ENCODE data around the gene TRRAP. TPM values are rescaled to one million over a fixed set of nuclear protein-coding genes. Genes with fewer than 3 reads are reported as not detected.

The TRRAP gene
- total and polyA plus RNA-seq, 2 of the 8 experiments (the other 6 are each of a cell fraction or from before 2014, with no cell fraction given): 21.7 to 48.6 TPM

DNA sequence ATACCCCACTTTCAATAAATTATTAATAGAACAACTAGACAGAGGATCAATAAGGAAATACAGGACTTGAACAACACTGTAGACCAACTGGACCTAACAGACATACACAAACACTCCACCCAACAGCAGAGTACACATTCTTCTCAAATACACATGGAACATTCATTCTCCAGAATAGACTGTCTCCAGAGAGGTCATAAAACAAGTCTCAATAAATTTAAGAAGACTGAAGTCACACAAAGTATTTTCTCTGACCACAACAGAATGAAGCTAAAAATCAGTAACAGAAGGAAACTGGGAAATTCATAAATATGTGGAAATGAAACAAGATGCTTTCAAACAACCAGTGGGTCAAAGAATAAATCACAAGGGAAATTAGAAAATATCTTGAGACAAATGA is 145.7 kb downstream of the TRRAP start:
- ChIA-PET CTCF (ENCODE audit: partially characterized antibody) (interaction anchor here (0.6 to 1.4 kb wide), 3 partner anchors 12 to 274 kb away, joined by 3 read pairs; no protein-coding TSS in a partner anchor), POLR2A (ENCODE audit: partially characterized antibody) (interaction anchor here (0.7 kb wide), 2 partner anchors 10 to 118 kb away, joined by 3 read pairs; no protein-coding TSS in a partner anchor)
- no peaks in the 10 kb centered on the region for H3K23me2 ChIP-seq (ENCODE audit: low read depth, low read length)
- no peak overlapping the region for H4K8ac ChIP-seq (ENCODE audit: extremely low read depth, insufficient read depth, low read length)
- no peak overlapping the region for H4K91ac ChIP-seq (replicated peaks; ENCODE audit: insufficient read length, low read length)
- no peaks in the 10 kb centered on the region for H3K27me3 ChIP-seq (replicated peaks in 1 of 4; ENCODE audit: control insufficient read depth in 3 of 4, extremely low read depth in 1 of 4, insufficient read depth in 3 of 4, low read length in 3 of 4)
- H2BK20ac ChIP-seq (ENCODE audit: low read length): no peak overlapping the region
- H3K4ac ChIP-seq (replicated peaks; ENCODE audit: insufficient read length, low read depth, low read length): no peak overlapping the region
- DNase-seq (ENCODE audit: low read depth in 1 of 2, low spot score in 2 of 2): no peak
- H4K5ac ChIP-seq (ENCODE audit: insufficient read length, low read depth, low read length): no peak overlapping the region
- no peak overlapping the region for H3K23ac ChIP-seq (ENCODE audit: insufficient read length)
- H2BK12ac ChIP-seq (ENCODE audit: low read depth, low read length): no peak overlapping the region
- no peak overlapping the region for H2BK5ac ChIP-seq (ENCODE audit: low read depth, low read length)
- peaks cover 3 to 13% (median 4%) of the 10 kb centered on the region in 4 experiments; a peak in 7 of 8 replicates for H3K36me3 ChIP-seq (ENCODE audit: control insufficient read depth in 2 of 4, insufficient read depth in 4 of 4, low read length in 3 of 4)
- H3K9me3 ChIP-seq (ENCODE audit: insufficient read depth in 2 of 2, low read depth in 1 of 2, low read length in 1 of 2): no peaks in the 10 kb centered on the region
- H3K79me2 ChIP-seq (ENCODE audit: control insufficient read depth in 1 of 2, insufficient read depth in 2 of 2, low read length in 2 of 2): no peaks in the 10 kb centered on the region
- peaks cover 0 to 2% of the 10 kb centered on the region in 2 experiments for H4K20me1 ChIP-seq (replicated peaks in 1 of 2; ENCODE audit: control insufficient read depth in 1 of 2, insufficient read depth in 2 of 2, low read length in 2 of 2)
- H3K14ac ChIP-seq (ENCODE audit: insufficient read length): no peak overlapping the region
- H2AFZ ChIP-seq (ENCODE audit: low read length): no peak overlapping the region
- no peak overlapping the region for H3K27ac ChIP-seq (ENCODE audit: low read depth, low read length)
- no peak overlapping the region for H2BK15ac ChIP-seq (ENCODE audit: low read length)
- H3K9ac ChIP-seq (replicated peaks in 1 of 4; ENCODE audit: extremely low read depth in 1 of 4, low read depth in 3 of 4, low read length in 3 of 4): no peak overlapping the region
- no peak overlapping the region for H3K4me3 ChIP-seq (ENCODE audit: extremely low read depth in 1 of 4, insufficient read depth in 2 of 4, low read depth in 3 of 4, low read length in 4 of 4)
- H3K18ac ChIP-seq (ENCODE audit: extremely low read depth, low read length): no peak overlapping the region
- TF ChIP-seq YY1 (IDR thresholded peaks at IDR 0.05; ENCODE audit: low read depth, low read length) (no peak), SAP30 (IDR thresholded peaks at IDR 0.05; ENCODE audit: insufficient read depth, insufficient replicate concordance, low read length) (no peak), BACH1 (IDR thresholded peaks at IDR 0.05; ENCODE audit: low read length) (no peak), TCF12 (IDR thresholded peaks at IDR 0.05; ENCODE audit: low read depth, low read length) (no peak), RXRA (IDR thresholded peaks at IDR 0.05; ENCODE audit: insufficient read depth, low read depth, low read length) (no peak), RBBP5 (IDR thresholded peaks at IDR 0.05; ENCODE audit: borderline replicate concordance, low read depth, low read length) (no peak), TAF1 (IDR thresholded peaks at IDR 0.05; ENCODE audit: low read depth, low read length) (no peak), TAF7 (optimal IDR thresholded peaks at IDR 0.05; ENCODE audit: borderline replicate concordance, low read depth, low read length) (no peak)
- TF ChIP-seq, protein P1, sequence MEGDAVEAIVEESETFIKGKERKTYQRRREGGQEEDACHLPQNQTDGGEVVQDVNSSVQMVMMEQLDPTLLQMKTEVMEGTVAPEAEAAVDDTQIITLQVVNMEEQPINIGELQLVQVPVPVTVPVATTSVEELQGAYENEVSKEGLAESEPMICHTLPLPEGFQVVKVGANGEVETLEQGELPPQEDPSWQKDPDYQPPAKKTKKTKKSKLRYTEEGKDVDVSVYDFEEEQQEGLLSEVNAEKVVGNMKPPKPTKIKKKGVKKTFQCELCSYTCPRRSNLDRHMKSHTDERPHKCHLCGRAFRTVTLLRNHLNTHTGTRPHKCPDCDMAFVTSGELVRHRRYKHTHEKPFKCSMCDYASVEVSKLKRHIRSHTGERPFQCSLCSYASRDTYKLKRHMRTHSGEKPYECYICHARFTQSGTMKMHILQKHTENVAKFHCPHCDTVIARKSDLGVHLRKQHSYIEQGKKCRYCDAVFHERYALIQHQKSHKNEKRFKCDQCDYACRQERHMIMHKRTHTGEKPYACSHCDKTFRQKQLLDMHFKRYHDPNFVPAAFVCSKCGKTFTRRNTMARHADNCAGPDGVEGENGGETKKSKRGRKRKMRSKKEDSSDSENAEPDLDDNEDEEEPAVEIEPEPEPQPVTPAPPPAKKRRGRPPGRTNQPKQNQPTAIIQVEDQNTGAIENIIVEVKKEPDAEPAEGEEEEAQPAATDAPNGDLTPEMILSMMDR (IDR thresholded peaks at IDR 0.05; ENCODE audit: control extremely low read depth in 1 of 3, insufficient read depth in 1 of 3, low read depth in 1 of 3, low read length in 3 of 3): no peak
- TF ChIP-seq, protein P2, sequence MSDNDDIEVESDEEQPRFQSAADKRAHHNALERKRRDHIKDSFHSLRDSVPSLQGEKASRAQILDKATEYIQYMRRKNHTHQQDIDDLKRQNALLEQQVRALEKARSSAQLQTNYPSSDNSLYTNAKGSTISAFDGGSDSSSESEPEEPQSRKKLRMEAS (IDR thresholded peaks at IDR 0.05): no peak
- 0 out of 7 replicates have a peak, but pooled peaks cover 0 to 3% (median 0%) of the 10 kb centered on the region in 4 experiments for H3K4me1 ChIP-seq (replicated peaks in 1 of 4; ENCODE audit: control insufficient read depth in 3 of 4, insufficient read depth in 4 of 4, low read length in 3 of 4)
- no peak overlapping the region for H3K56ac ChIP-seq (replicated peaks; ENCODE audit: insufficient read length, low read depth, low read length)
- FAIRE-seq: no peak
- no peaks in the 10 kb centered on the region; the same call in 1 of the 2 replicates for H3K79me1 ChIP-seq (ENCODE audit: low read depth, low read length)
- H3K4me2 ChIP-seq (ENCODE audit: insufficient read depth in 1 of 2, low read depth in 2 of 2, low read length in 2 of 2): no peak overlapping the region
- no peak overlapping the region for H2AK5ac ChIP-seq (ENCODE audit: low read depth, low read length)
- no peak overlapping the region for H2BK120ac ChIP-seq (replicated peaks; ENCODE audit: low read depth, low read length)

Data from H1 (cell line).